ENCODE measurements around the gene SCRT2. TPM values are rescaled to one million over a fixed set of nuclear protein-coding genes. Genes with fewer than 3 reads are reported as not detected.

SCRT2 gene
- total and polyA plus RNA-seq, 7 experiments from 2014 or later, result not detected

DNA sequence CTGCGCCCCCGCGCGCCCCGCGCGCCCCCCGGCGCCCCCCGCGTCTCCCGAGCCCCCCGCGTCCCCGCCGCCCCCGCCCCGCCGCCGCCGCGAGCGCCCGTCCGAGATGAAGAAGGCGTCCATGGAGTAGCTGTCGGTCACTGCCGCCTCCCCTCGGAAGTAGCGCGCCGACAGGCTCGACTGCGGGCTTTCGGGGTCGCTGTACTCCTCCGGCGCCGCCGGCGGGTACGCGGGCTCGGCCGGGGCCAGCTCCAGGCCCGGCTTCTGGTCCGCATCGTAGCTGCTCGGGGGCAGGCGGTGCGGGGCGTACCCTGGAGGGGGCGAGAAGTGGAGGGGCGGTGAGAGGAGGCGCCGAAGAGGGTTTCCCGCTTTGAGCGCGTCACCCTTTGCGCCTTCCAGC is 11.5 kb downstream of the SCRT2 start:
- peaks cover 0 to 15% (median 0%) of the 10 kb centered on the region in 7 donors for H3K4me1 Mint-ChIP-seq
- no peak overlapping the region for H3K4me3 ChIP-seq (ENCODE audit: low read length)
- H3K36me3 ChIP-seq (ENCODE audit: control insufficient read depth in 2 of 3, insufficient read depth in 3 of 3, low read length in 3 of 3), result no peaks in the 10 kb centered on the region
- POLR2A ChIA-PET, result no interaction called here
- H3K36me3 Mint-ChIP-seq, result no peaks in the 10 kb centered on the region
- intact Hi-C loops (cut with micrococcal nuclease), result no loop called here
- H3K9me3 Mint-ChIP-seq, result peaks cover 0 to 5% (median 0%) of the 10 kb centered on the region in 11 donors
- H3K27ac Mint-ChIP-seq, result no peak overlapping the region
- DNase-seq (no peak), ATAC-seq (no peak)
- peak overlapping the region in 1 of 10 donors; percentile 26 for H3K4me3 Mint-ChIP-seq
- CTCF ChIA-PET, result no interaction called here
- H3K27me3 Mint-ChIP-seq, result peaks cover 60 to 76% (median 70%) of the 10 kb centered on the region in 5 donors
- no peak overlapping the region for H3K27ac ChIP-seq (ENCODE audit: low read depth, low read length)
- H3K9me3 ChIP-seq (ENCODE audit: control insufficient read depth in 2 of 3, low read length in 3 of 3), result no peaks in the 10 kb centered on the region
- peaks cover 0 to 6% of the 10 kb centered on the region in 2 donors for H3K27me3 ChIP-seq (ENCODE audit: control insufficient read depth in 2 of 2, insufficient read depth in 2 of 2, low read length in 2 of 2)
- no peaks in the 10 kb centered on the region for H3K4me1 ChIP-seq (ENCODE audit: control insufficient read depth in 2 of 2, insufficient read depth in 2 of 2, low read length in 2 of 2)

DNA sequence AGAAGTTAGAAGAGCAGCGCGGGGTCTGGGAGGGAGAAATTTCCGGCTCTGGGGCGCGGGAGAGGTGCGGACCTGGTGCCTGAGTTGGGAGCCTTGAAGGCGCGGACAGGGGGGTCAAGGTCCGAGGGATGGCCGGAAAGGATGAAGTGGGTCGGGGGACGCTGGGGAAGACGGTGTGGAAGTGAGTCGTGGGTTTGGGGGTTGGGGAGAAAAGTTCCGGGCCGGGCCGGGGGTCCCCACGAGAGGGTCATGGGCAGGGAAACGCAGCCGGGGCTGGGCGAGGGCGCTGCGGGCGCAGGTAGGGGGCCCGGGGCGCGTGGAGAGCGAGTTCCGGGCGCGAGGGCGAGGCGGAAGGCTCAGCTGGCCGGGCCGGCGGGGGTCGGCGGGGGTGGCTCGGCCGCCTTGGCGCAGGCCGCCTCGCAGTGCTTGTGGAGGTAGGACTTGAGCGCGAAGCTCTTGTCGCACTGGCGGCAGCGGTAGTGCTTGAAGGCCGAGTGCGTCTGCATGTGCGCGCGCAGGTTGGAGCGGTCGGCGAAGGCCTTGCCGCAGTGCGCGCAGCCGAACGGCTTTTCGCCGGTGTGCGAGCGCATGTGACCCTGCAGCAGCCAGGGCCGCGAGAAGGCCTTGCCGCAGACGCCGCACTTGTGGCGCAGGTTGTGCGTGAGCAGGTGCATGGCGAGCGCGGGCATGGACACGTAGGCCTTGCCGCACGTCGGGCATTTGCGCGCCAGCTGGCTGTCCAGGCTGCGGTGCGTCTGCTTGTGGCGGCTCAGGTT is 12.1 kb downstream of the SCRT2 start:
- Mint-ChIP-seq H3K27me3 (peaks cover 64 to 77% (median 74%) of the 10 kb centered on the region in 5 donors), H3K4me3 (peak overlapping the region in 1 of 10 donors; percentile 54), H3K36me3 (no peaks in the 10 kb centered on the region), H3K4me1 (peaks cover 0 to 15% (median 0%) of the 10 kb centered on the region in 7 donors), H3K27ac (peak overlapping the region in 1 of 9 donors; percentile 78), H3K9me3 (peaks cover 0 to 5% (median 0%) of the 10 kb centered on the region in 11 donors)
- Histone ChIP-seq H3K27me3 (ENCODE audit: control insufficient read depth in 2 of 2, insufficient read depth in 2 of 2, low read length in 2 of 2) (peaks cover 0 to 6% of the 10 kb centered on the region in 2 donors), H3K9me3 (ENCODE audit: control insufficient read depth in 2 of 3, low read length in 3 of 3) (no peaks in the 10 kb centered on the region), H3K27ac (ENCODE audit: low read depth, low read length) (no peak overlapping the region), H3K4me3 (ENCODE audit: low read length) (no peak overlapping the region), H3K4me1 (ENCODE audit: control insufficient read depth in 2 of 2, insufficient read depth in 2 of 2, low read length in 2 of 2) (no peaks in the 10 kb centered on the region), H3K36me3 (ENCODE audit: control insufficient read depth in 2 of 3, insufficient read depth in 3 of 3, low read length in 3 of 3) (no peaks in the 10 kb centered on the region)
- peak in 1 of 9 donors; percentile 31 for DNase-seq
- ChIA-PET POLR2A (no interaction called here), CTCF (no interaction called here)
- intact Hi-C loops (cut with micrococcal nuclease), result no loop called here
- ATAC-seq, result no peak

DNA sequence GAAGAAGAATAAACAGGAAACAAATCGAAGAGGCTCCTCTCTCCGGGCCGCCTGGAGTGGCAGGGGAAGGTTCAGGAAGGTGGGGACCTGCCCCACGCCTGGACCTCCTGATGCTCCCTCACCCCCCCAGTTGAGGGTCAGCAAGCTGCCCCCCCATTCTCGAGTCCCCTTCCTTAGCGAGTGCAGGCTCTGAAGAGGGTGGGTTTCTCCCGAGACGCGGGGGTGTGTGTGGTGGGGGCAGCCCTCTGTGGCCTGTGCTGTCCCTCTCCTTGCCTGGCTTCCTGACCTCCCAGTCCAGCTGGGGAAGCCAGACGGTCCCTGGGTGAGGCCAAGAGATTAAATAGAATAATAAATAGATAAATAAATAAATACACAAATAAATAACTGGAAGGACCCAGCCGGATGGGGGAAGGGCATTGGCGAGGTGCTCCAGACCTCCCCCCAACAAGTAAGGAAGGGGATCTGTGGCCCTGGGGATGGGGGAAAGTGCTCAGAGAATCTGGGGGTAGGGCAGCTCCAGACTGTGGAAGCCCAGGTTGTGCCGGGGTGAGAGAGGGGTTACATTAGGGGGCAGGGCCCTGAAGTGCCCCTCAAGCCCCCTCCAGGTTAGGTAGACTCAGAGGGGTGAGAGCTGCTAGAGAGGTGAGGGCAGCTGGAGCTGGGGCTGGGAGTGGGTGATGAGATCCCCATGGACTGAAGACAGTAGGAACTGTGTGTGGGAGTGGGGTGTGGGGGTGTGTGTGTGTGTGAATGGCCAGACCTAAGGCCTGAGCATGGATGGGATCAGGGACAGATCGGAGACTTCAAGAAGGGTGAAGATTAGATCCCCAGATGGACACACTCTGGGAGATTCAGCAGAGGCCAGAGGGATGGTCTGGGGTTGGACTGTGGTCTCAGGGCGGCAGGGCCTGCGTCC is 13.1 kb downstream of the SCRT2 start:
- no peaks in the 10 kb centered on the region for H3K4me1 ChIP-seq (ENCODE audit: control insufficient read depth in 2 of 2, insufficient read depth in 2 of 2, low read length in 2 of 2)
- H3K27ac Mint-ChIP-seq, result peak overlapping the region in 1 of 9 donors; percentile 78

DNA sequence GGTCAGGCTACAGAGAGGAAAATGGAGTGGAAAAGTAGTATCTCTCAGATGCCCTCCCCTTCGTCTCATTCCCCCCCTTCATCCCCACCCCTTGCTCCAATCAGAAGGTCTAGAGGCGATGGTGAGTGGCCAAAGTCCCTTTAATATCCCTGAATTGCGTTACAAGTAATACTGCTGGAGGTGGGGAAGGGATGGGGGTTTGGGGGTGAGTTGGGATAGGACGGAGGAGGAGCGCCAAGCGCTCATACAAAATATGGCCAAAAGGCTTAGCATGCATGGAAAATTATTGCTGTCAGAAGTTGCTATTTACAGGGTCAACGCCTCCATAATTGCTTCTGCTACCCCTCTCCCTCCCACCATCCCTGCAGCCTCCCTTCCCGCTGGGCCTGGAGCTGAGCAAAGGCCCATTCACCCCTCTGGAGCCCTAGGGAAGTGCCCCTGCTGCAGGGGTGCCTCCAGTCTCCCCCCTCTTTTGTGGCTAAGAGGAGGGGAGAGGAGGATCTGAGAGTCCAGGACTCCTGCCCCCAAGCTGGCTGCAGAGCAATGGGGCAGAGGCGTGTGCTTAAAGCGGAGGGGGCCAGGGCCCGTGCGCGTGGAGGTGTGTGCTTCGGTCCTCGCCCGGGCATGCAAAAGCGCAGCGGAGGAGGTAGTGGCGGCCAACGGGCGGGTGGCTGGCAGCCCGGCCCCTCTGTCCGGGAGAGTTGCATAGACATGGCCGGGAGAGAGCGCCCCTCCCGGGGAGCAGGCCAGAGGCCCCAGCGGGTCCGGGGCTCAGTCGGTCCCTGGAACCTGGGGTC is 13.9 kb downstream of the SCRT2 start:
- Mint-ChIP-seq H3K4me3 (no peak overlapping the region), H3K27ac (no peak overlapping the region), H3K36me3 (no peaks in the 10 kb centered on the region), H3K9me3 (peaks cover 0 to 5% (median 0%) of the 10 kb centered on the region in 11 donors), H3K27me3 (peaks cover 61 to 81% (median 75%) of the 10 kb centered on the region in 5 donors), H3K4me1 (peaks cover 0 to 12% (median 0%) of the 10 kb centered on the region in 7 donors)
- H3K4me1 ChIP-seq (ENCODE audit: control insufficient read depth in 2 of 2, insufficient read depth in 2 of 2, low read length in 2 of 2), result no peaks in the 10 kb centered on the region
- peaks cover 0 to 6% of the 10 kb centered on the region in 2 donors for H3K27me3 ChIP-seq (ENCODE audit: control insufficient read depth in 2 of 2, insufficient read depth in 2 of 2, low read length in 2 of 2)
- intact Hi-C loops (cut with micrococcal nuclease), result no loop called here
- H3K9me3 ChIP-seq (ENCODE audit: control insufficient read depth in 2 of 3, low read length in 3 of 3), result no peaks in the 10 kb centered on the region
- CTCF ChIA-PET, result no interaction called here
- DNase-seq (no peak), ATAC-seq (no peak)
- no peak overlapping the region for H3K4me3 ChIP-seq (ENCODE audit: low read length)
- POLR2A ChIA-PET, result no interaction called here
- H3K36me3 ChIP-seq (ENCODE audit: control insufficient read depth in 2 of 3, insufficient read depth in 3 of 3, low read length in 3 of 3), result no peaks in the 10 kb centered on the region
- H3K27ac ChIP-seq (ENCODE audit: low read depth, low read length), result no peak overlapping the region

More for the DNA sequence above, 13.1 kb downstream of the SCRT2 start:
- Histone ChIP-seq H3K9me3 (ENCODE audit: control insufficient read depth in 2 of 3, low read length in 3 of 3) (no peaks in the 10 kb centered on the region), H3K4me3 (ENCODE audit: low read length) (no peak overlapping the region), H3K27ac (ENCODE audit: low read depth, low read length) (no peak overlapping the region), H3K36me3 (ENCODE audit: control insufficient read depth in 2 of 3, insufficient read depth in 3 of 3, low read length in 3 of 3) (no peaks in the 10 kb centered on the region), H3K27me3 (ENCODE audit: control insufficient read depth in 2 of 2, insufficient read depth in 2 of 2, low read length in 2 of 2) (peaks cover 0 to 6% of the 10 kb centered on the region in 2 donors)
- H3K9me3 Mint-ChIP-seq, result peaks cover 0 to 5% (median 0%) of the 10 kb centered on the region in 11 donors
- ChIA-PET POLR2A (no interaction called here), CTCF (no interaction called here)
- ATAC-seq, result no peak
- peaks cover 66 to 77% (median 77%) of the 10 kb centered on the region in 5 donors for H3K27me3 Mint-ChIP-seq
- peaks cover 0 to 15% (median 0%) of the 10 kb centered on the region in 7 donors for H3K4me1 Mint-ChIP-seq
- intact Hi-C loops (cut with micrococcal nuclease), result no loop called here
- no peak for DNase-seq
- peak overlapping the region in 2 of 10 donors; percentile 41 to 54 for H3K4me3 Mint-ChIP-seq
- H3K36me3 Mint-ChIP-seq, result no peaks in the 10 kb centered on the region

DNA sequence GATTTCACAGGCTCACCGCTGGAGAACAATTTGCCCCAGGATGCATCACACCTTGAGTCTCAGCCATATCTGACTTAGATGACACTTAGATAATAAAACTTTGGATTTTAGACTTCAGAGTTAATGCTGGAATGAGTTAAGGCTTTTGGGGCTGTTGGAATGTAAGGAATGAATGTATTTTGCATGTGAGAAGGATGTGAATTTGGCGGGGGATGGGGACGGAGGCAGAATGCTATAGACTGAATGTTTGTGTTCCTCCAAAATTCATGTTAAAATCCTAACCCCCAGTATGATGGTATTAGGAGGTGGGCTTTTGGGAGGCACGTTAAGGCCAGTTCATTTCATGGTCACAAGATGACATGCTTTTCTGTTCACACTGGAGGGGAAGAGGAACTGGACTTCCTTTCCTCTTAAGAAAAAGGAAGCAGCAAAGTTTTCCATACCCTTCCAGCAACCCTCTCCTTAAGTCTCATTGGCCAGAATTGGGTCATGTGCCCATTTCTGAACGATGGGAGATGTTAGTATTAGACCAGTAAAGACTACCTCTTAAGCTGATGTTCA is 16.8 kb downstream of the SCRT2 start:
- ChIA-PET CTCF (no interaction called here), POLR2A (no interaction called here)
- Mint-ChIP-seq H3K4me3 (no peak overlapping the region), H3K27ac (no peak overlapping the region), H3K36me3 (no peaks in the 10 kb centered on the region), H3K9me3 (peaks cover 0 to 5% (median 0%) of the 10 kb centered on the region in 11 donors), H3K4me1 (peaks cover 0 to 19% (median 6%) of the 10 kb centered on the region in 7 donors), H3K27me3 (peaks cover 46 to 83% (median 64%) of the 10 kb centered on the region in 5 donors)
- intact Hi-C loops (cut with micrococcal nuclease), result loop anchor here in 1 of 2 donors (10.0 kb wide), 1 partner anchor 174 kb away; no protein-coding TSS in a partner anchor
- no peaks in the 10 kb centered on the region for H3K36me3 ChIP-seq (ENCODE audit: control insufficient read depth in 2 of 3, insufficient read depth in 3 of 3, low read length in 3 of 3)
- H3K27me3 ChIP-seq (ENCODE audit: control insufficient read depth in 2 of 2, insufficient read depth in 2 of 2, low read length in 2 of 2), result peaks cover 0 to 3% of the 10 kb centered on the region in 2 donors
- no peak overlapping the region for H3K27ac ChIP-seq (ENCODE audit: low read depth, low read length)
- no peak overlapping the region for H3K4me3 ChIP-seq (ENCODE audit: low read length)
- ATAC-seq (no peak), DNase-seq (no peak)
- H3K4me1 ChIP-seq (ENCODE audit: control insufficient read depth in 2 of 2, insufficient read depth in 2 of 2, low read length in 2 of 2), result peaks cover 2 to 3% of the 10 kb centered on the region in 2 donors
- no peaks in the 10 kb centered on the region for H3K9me3 ChIP-seq (ENCODE audit: control insufficient read depth in 2 of 3, low read length in 3 of 3)

DNA sequence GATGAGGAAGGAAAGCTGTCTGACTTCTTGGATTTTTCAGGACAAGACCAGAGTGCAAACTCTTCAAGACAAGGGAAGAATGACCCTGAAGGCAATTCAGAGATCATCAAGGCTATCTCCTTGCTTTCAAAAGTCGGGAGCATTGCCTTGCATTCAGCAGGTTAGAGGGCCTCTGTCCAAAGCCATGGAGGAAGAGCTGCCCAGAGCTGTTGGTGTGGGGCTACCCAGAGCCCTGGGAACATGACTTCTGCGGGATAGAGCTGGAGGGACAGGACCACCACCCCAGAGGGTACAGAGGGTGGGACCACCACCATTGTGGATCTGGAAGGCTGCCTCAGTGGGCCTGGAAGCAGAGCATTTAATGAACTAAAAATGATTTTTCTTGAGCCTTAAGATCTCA is 17.4 kb downstream of the SCRT2 start:
- no peak overlapping the region for H3K27ac ChIP-seq (ENCODE audit: low read depth, low read length)
- H3K9me3 ChIP-seq (ENCODE audit: control insufficient read depth in 2 of 3, low read length in 3 of 3), result no peaks in the 10 kb centered on the region
- Mint-ChIP-seq H3K9me3 (peaks cover 0 to 5% (median 0%) of the 10 kb centered on the region in 11 donors), H3K4me1 (peaks cover 0 to 22% (median 9%) of the 10 kb centered on the region in 7 donors), H3K27me3 (peaks cover 44 to 81% (median 63%) of the 10 kb centered on the region in 5 donors), H3K27ac (no peak overlapping the region), H3K4me3 (no peak overlapping the region), H3K36me3 (no peaks in the 10 kb centered on the region)
- ChIA-PET CTCF (interaction anchor here (0.6 kb wide), 1 partner anchor 13 kb away, joined by 3 read pairs; no protein-coding TSS in a partner anchor), POLR2A (no interaction called here)
- no peaks in the 10 kb centered on the region for H3K36me3 ChIP-seq (ENCODE audit: control insufficient read depth in 2 of 3, insufficient read depth in 3 of 3, low read length in 3 of 3)
- no peak for ATAC-seq
- no peak for DNase-seq
- H3K27me3 ChIP-seq (ENCODE audit: control insufficient read depth in 2 of 2, insufficient read depth in 2 of 2, low read length in 2 of 2), result peaks cover 0 to 3% of the 10 kb centered on the region in 2 donors
- peaks cover 6 to 7% of the 10 kb centered on the region in 2 donors for H3K4me1 ChIP-seq (ENCODE audit: control insufficient read depth in 2 of 2, insufficient read depth in 2 of 2, low read length in 2 of 2)
- H3K4me3 ChIP-seq (ENCODE audit: low read length), result no peak overlapping the region
- intact Hi-C loops (cut with micrococcal nuclease), result loop anchor here in 1 of 2 donors (10.0 kb wide), 1 partner anchor 173 kb away; no protein-coding TSS in a partner anchor
